Sigmoid colon (tissue), 7 donors: ENCODE data around the gene ANKS6. TPM values are rescaled to one million over a fixed set of nuclear protein-coding genes. Genes with fewer than 3 reads are reported as not detected.

Experiments
- DNase-seq: peaks from one replicate; pipeline ENCODE4 v3.0.0-alpha.2; 2019
- H3K27ac ChIP-seq, 4 donors: fragments of 200-600 bp; sonication (generic); one replicate each; pipeline ENCODE4 v1.5.1; 2016 to 2019; ENCODE audit warnings: mild to moderate bottlenecking in 1 of 4
- H3K27me3 ChIP-seq, 3 donors: fragments of 200-600 bp; sonication (generic); one replicate each; pipeline ENCODE4 v1.5.1; 2019; ENCODE audit warnings: mild to moderate bottlenecking in 1 of 3
- H3K36me3 ChIP-seq, 4 donors: fragments of 200-600 bp; sonication (generic); one replicate each; pipeline ENCODE4 v1.5.1; 2016 to 2019
- H3K4me1 ChIP-seq, 4 donors: fragments of 200-600 bp; sonication (generic); one replicate each; pipeline ENCODE4 v1.5.1; 2017 to 2019
- H3K4me3 ChIP-seq, 4 donors: fragments of 200-600 bp; sonication (generic); one replicate each; pipeline ENCODE4 v1.5.1; 2017 to 2019; ENCODE audit warnings: mild to moderate bottlenecking in 2 of 4, moderate library complexity in 1 of 4
- H3K9me3 ChIP-seq, 4 donors: fragments of 200-600 bp in 3 of 4; sonication (generic) in 3 of 4; one replicate each; pipeline versions ENCODE4 v1.5.1 to v1.6.1; 2013 to 2019
- CTCF ChIP-seq, 4 experiments: fragments of 450-650 bp in 3 of 4; fragments of 200-600 bp in 1 of 4; IDR thresholded peaks; one replicate each; pipeline ENCODE4 v1.5.1; 2016 to 2019; ENCODE audit warnings: antibody characterized with exemption in 4 of 4, mild to moderate bottlenecking in 3 of 4, moderate library complexity in 2 of 4
- EP300 ChIP-seq, 4 donors: sonication (generic); formaldehyde crosslinking; IDR thresholded peaks; one replicate each; pipeline ENCODE4 v1.6.1; 2017; ENCODE audit warnings: antibody characterized with exemption in 4 of 4
- POLR2A ChIP-seq, 2 donors: fragments of 450-650 bp; IDR thresholded peaks; one replicate each; pipeline ENCODE4 v1.6.1; 2016; ENCODE audit warnings: antibody characterized with exemption in 2 of 2, mild to moderate bottlenecking in 2 of 2, moderate library complexity in 2 of 2
- POLR2AphosphoS5 ChIP-seq, 4 donors: sonication (generic); formaldehyde crosslinking; IDR thresholded peaks; one replicate each; pipeline ENCODE4 v1.6.1; 2017; ENCODE audit warnings: antibody characterized with exemption in 4 of 4
- WGBS, 2 donors: extraction: QIAGEN DNeasy Blood & Tissue Kit; methylation state at CpG; one replicate each; pipeline ENCODE4 v1.1.7; 2013; 5-methylcytosine and 5-hydroxymethylcytosine counted together
- intact Hi-C: fragments of 100-400 bp; cut with DNase I; formaldehyde crosslinking; loops from one replicate; pipeline ENCODE4 v1.15.1; 2023
- polyA plus RNA-seq, 3 donors: library from polyadenylated mRNA; stranded (reverse); fragments of 200-250 nt; gene quantifications; one replicate each; pipeline ENCODE4 v1.2.3, GENCODE V29; 2013
- total RNA-seq, 4 donors: library from RNA; depleted of rRNA; stranded (reverse); fragments of >200 nt; gene quantifications; one replicate each; pipeline ENCODE4 v1.1.0, GENCODE V29; 2016
- donor health status: healthy with polysubstance abuse.
- donor health status: Bipolar disorder and iron deficiency.
- donor health status: healthy.

Gene ANKS6
- total and polyA plus RNA-seq, 7 donors, result 5.4 to 22.8 (median 10.7) TPM

GRCh38 chr9:98838868-98839565, 42.7 kb upstream of the ANKS6 start:
- H3K9me3 ChIP-seq, result no peaks in the 10 kb centered on the region
- intact Hi-C loops, result no loop called here
- no peak for DNase-seq
- H3K36me3 ChIP-seq, result peaks cover 0 to 24% (median 3%) of the 10 kb centered on the region in 4 donors
- WGBS, 2 donors, result 96% methylated on average over 6 of the region's 6 CpGs
- no peaks in the 10 kb centered on the region for H3K27me3 ChIP-seq
- TF ChIP-seq POLR2AphosphoS5 (IDR thresholded peaks at IDR 0.05) (no peak), CTCF (IDR thresholded peaks at IDR 0.05) (no peak), EP300 (IDR thresholded peaks at IDR 0.05) (no peak), POLR2A (IDR thresholded peaks at IDR 0.05) (no peak)
- H3K4me3 ChIP-seq, result no peak overlapping the region
- peak overlapping the region in 3 of 4 donors; percentile 5 to 57 (median 19) for H3K27ac ChIP-seq
- H3K4me1 ChIP-seq, result peaks cover 0 to 8% (median 0%) of the 10 kb centered on the region in 4 donors

GRCh38 chr9:98838155-98838867, 42.0 kb upstream of the ANKS6 start:
- Histone ChIP-seq H3K4me3 (no peak overlapping the region), H3K27ac (peak overlapping the region in 3 of 4 donors; percentile 5 to 57 (median 19)), H3K9me3 (no peaks in the 10 kb centered on the region), H3K36me3 (peaks cover 0 to 24% (median 3%) of the 10 kb centered on the region in 4 donors), H3K27me3 (no peaks in the 10 kb centered on the region), H3K4me1 (peaks cover 0 to 8% (median 0%) of the 10 kb centered on the region in 4 donors)
- DNase-seq, result peak; percentile 78
- no peak for TF ChIP-seq POLR2AphosphoS5 (IDR thresholded peaks at IDR 0.05)
- no peak for TF ChIP-seq POLR2A (IDR thresholded peaks at IDR 0.05)
- TF ChIP-seq EP300 (IDR thresholded peaks at IDR 0.05), result no peak
- TF ChIP-seq CTCF (IDR thresholded peaks at IDR 0.05), result no peak
- intact Hi-C loops, result no loop called here
- 94 to 96% methylated on average over 6 of the region's 6 CpGs for WGBS, 2 donors

DNA sequence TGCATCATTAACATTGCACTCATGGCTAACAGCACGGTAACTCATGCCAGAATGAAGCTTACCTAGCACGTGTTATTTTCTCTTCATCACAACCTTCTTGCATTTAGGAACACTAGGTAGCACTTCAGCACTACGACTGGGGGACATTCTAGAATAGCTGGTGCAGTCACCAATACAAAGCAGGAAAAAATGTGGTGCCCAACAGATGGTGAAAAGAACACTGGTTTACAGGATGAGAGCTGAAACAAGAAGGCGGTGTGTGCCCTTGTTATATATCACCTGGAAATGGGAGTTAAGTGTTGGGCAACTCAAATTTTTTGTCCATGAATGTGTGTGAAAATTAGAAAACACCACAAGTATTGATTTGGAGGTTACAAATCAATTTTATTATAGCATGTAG, 41.2 kb upstream of the ANKS6 start:
- peaks cover 0 to 24% (median 3%) of the 10 kb centered on the region in 4 donors for H3K36me3 ChIP-seq
- no peaks in the 10 kb centered on the region for H3K9me3 ChIP-seq
- TF ChIP-seq POLR2AphosphoS5 (IDR thresholded peaks at IDR 0.05), result no peak
- TF ChIP-seq EP300 (IDR thresholded peaks at IDR 0.05), result no peak
- no peak for TF ChIP-seq POLR2A (IDR thresholded peaks at IDR 0.05)
- TF ChIP-seq CTCF (IDR thresholded peaks at IDR 0.05), result no peak
- DNase-seq, result no peak
- no peaks in the 10 kb centered on the region for H3K27me3 ChIP-seq
- intact Hi-C loops, result no loop called here
- peaks cover 0 to 8% (median 0%) of the 10 kb centered on the region in 4 donors for H3K4me1 ChIP-seq
- peak overlapping the region in 1 of 4 donors; percentile 57 for H3K27ac ChIP-seq
- WGBS, 2 donors, result 94 to 97% methylated on average over 4 of the region's 4 CpGs
- H3K4me3 ChIP-seq, result no peak overlapping the region

- no peak for DNase-seq
- no peaks in the 10 kb centered on the region for H3K9me3 ChIP-seq
- no peak overlapping the region for H3K27ac ChIP-seq
- 78 to 88% methylated on average over 4 of the region's 4 CpGs for WGBS, 2 donors
- TF ChIP-seq EP300 (IDR thresholded peaks at IDR 0.05), result no peak
- TF ChIP-seq POLR2A (IDR thresholded peaks at IDR 0.05), result no peak
- TF ChIP-seq POLR2AphosphoS5 (IDR thresholded peaks at IDR 0.05), result no peak
- no peak for TF ChIP-seq CTCF (IDR thresholded peaks at IDR 0.05)
- intact Hi-C loops, result no loop called here
- no peak overlapping the region for H3K4me3 ChIP-seq
- peaks cover 0 to 8% (median 0%) of the 10 kb centered on the region in 4 donors for H3K4me1 ChIP-seq
- H3K27me3 ChIP-seq, result no peaks in the 10 kb centered on the region
- H3K36me3 ChIP-seq, result peaks cover 0 to 30% (median 3%) of the 10 kb centered on the region in 4 donors
Measured at GRCh38 chr9:98836206-98836605, 39.9 kb upstream of the ANKS6 start.
